ENCODE results near the gene SDHD.
"Not testable (repeated sequence)": the region's sequence is repeated elsewhere in the genome, so short reads cannot be mapped to it uniquely, and the experiment has no call there.

DNA sequence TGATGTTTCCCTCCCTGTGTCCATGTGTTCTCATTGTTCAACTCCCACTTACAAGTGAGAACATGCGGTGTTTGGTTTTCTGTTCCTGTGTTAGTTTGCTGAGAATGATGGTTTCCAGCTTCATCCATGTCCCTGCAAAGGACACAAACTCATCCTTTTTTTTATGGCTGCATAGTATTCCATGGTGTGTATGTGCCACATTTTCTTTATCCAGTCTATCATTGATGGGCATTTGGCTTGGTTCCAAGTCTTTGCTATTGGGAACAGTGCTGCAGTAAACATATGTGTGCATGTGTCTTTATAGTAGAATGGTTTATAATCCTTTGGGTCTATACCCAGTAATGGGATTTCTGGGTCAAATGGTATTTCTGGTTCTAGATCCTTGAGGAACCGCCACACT, 40.0 kb upstream of the SDHD start:
- TF ChIP-seq, protein P1, sequence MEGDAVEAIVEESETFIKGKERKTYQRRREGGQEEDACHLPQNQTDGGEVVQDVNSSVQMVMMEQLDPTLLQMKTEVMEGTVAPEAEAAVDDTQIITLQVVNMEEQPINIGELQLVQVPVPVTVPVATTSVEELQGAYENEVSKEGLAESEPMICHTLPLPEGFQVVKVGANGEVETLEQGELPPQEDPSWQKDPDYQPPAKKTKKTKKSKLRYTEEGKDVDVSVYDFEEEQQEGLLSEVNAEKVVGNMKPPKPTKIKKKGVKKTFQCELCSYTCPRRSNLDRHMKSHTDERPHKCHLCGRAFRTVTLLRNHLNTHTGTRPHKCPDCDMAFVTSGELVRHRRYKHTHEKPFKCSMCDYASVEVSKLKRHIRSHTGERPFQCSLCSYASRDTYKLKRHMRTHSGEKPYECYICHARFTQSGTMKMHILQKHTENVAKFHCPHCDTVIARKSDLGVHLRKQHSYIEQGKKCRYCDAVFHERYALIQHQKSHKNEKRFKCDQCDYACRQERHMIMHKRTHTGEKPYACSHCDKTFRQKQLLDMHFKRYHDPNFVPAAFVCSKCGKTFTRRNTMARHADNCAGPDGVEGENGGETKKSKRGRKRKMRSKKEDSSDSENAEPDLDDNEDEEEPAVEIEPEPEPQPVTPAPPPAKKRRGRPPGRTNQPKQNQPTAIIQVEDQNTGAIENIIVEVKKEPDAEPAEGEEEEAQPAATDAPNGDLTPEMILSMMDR (IDR thresholded peaks at IDR 0.05 in 8 of 11, conservative IDR thresholded peaks at IDR 0.05 in 3 of 11), result not testable (repeated sequence)
- TF ChIP-seq POLR2AphosphoS5, POLR2A (IDR thresholded peaks at IDR 0.05): not testable (repeated sequence)
